Neural cell (in vitro differentiated cells): ENCODE measurements around the gene ALKBH6. TPM values are rescaled to one million over a fixed set of nuclear protein-coding genes. Genes with fewer than 3 reads are reported as not detected.

ENCODE experiments used
- H2AFZ ChIP-seq: fragments of 200-600, 300-800 bp; sonication (generic), shearing (Covaris generic); 2 replicates; pipeline ENCODE4 v1.6.0; 2014; ENCODE audit warnings: low read depth, mild to moderate bottlenecking, antibody characterized with exemption, low read length, moderate library complexity
- H3F3A ChIP-seq: fragments of 200-600 bp; shearing (Covaris generic); 2 replicates; pipeline ENCODE4 v1.6.1; 2016; ENCODE audit warnings: mild to moderate bottlenecking, moderate library complexity, mixed read lengths, antibody characterized with exemption, low read length; ENCODE audit not compliant: insufficient read depth, poor library complexity, severe bottlenecking
- H3K27ac ChIP-seq: fragments of 200-600, 300-800 bp; sonication (generic), shearing (Covaris generic); 2 replicates; pipeline ENCODE4 v1.5.1; 2014; ENCODE audit warnings: mild to moderate bottlenecking, low read length, moderate library complexity
- H3K27me3 ChIP-seq: fragments of 300-800, 200-600 bp; sonication (generic), shearing (Covaris generic); 2 replicates; pipeline ENCODE4 v1.6.0; 2014; ENCODE audit warnings: mild to moderate bottlenecking, low read depth, low read length, moderate library complexity; ENCODE audit not compliant: insufficient read depth
- H3K36me3 ChIP-seq: fragments of 300-800, 200-600 bp; sonication (generic), shearing (Covaris generic); 2 replicates; pipeline ENCODE4 v1.5.1; 2014; ENCODE audit warnings: mild to moderate bottlenecking, antibody characterized with exemption, low read length, moderate library complexity; ENCODE audit not compliant: insufficient read depth
- H3K4me2 ChIP-seq: fragments of 300-800, 200-600 bp; sonication (generic), shearing (Covaris generic); 2 replicates; pipeline ENCODE4 v1.6.0; 2014; ENCODE audit warnings: mild to moderate bottlenecking, low read length
- H3K4me3 ChIP-seq: fragments of 300-800, 200-600 bp; sonication (generic), shearing (Covaris generic); 2 replicates; pipeline ENCODE4 v1.5.1; 2014; ENCODE audit warnings: mild to moderate bottlenecking, low read length, moderate library complexity
- H3K79me2 ChIP-seq: fragments of 200-600 bp; shearing (Covaris generic); replicated peaks from 2 replicates; pipeline ENCODE4 v1.6.0; 2014; ENCODE audit warnings: mild to moderate bottlenecking, low read length, moderate library complexity; ENCODE audit not compliant: insufficient read depth
- H3K9ac ChIP-seq: fragments of 300-800, 200-600 bp; sonication (generic), shearing (Covaris generic); 2 replicates; pipeline ENCODE4 v1.6.1; 2016; ENCODE audit warnings: mild to moderate bottlenecking, low read length, mixed read lengths
- H3K9me2 ChIP-seq: fragments of 200-600 bp; shearing (Covaris generic); 2 replicates; pipeline ENCODE4 v1.6.1; 2016; ENCODE audit warnings: mild to moderate bottlenecking, low read length, mixed read lengths; ENCODE audit not compliant: insufficient read depth
- H3K9me3 ChIP-seq: fragments of 200-600, 300-800 bp; sonication (generic), shearing (Covaris generic); 2 replicates; pipeline ENCODE4 v1.6.1; 2016; ENCODE audit warnings: mild to moderate bottlenecking, mixed run types, low read length, moderate library complexity, mixed read lengths
- H4K20me1 ChIP-seq: fragments of 200-600 bp; shearing (Covaris generic); 2 replicates; pipeline ENCODE4 v1.6.1; 2016; ENCODE audit warnings: mild to moderate bottlenecking, mixed run types; ENCODE audit not compliant: insufficient read depth
- CTCF ChIP-seq: fragments of 450-650 bp; IDR thresholded peaks from 2 replicates; pipeline ENCODE4 v1.5.1; 2014; ENCODE audit warnings: antibody characterized with exemption, mild to moderate bottlenecking, moderate library complexity; ENCODE audit not compliant: poor library complexity, severe bottlenecking
- EP300 ChIP-seq: fragments of 450-650 bp; conservative IDR thresholded peaks from 2 replicates; pipeline ENCODE4 v1.6.1; 2014; ENCODE audit warnings: antibody characterized with exemption, mild to moderate bottlenecking, moderate library complexity; ENCODE audit not compliant: poor library complexity, severe bottlenecking
- EZH2 ChIP-seq: fragments of 200-600, 300-800 bp; shearing (Covaris generic), sonication (generic); IDR thresholded peaks from 2 replicates; pipeline ENCODE4 v1.6.1; 2014; ENCODE audit warnings: antibody characterized with exemption, low read length, borderline replicate concordance, mild to moderate bottlenecking; ENCODE audit not compliant: insufficient read depth, poor library complexity, severe bottlenecking
- MXI1 ChIP-seq: fragments of 450-650 bp; conservative IDR thresholded peaks from 2 replicates; pipeline ENCODE4 v1.6.1; 2014; ENCODE audit warnings: antibody characterized with exemption, mild to moderate bottlenecking; ENCODE audit not compliant: poor library complexity, severe bottlenecking
- POLR2AphosphoS5 ChIP-seq: IDR thresholded peaks from 2 replicates; pipeline ENCODE4 v1.6.1; 2012
- RAD21 ChIP-seq: fragments of 450-650 bp; conservative IDR thresholded peaks from 2 replicates; pipeline ENCODE4 v1.6.1; 2014; ENCODE audit warnings: antibody characterized with exemption, mild to moderate bottlenecking, moderate library complexity
- REST ChIP-seq: IDR thresholded peaks from 2 replicates; pipeline ENCODE4 v1.6.1; 2012; ENCODE audit warnings: borderline replicate concordance
- SMC3 ChIP-seq: fragments of 450-650 bp; conservative IDR thresholded peaks from 2 replicates; pipeline ENCODE4 v1.6.1; 2014; ENCODE audit warnings: antibody characterized with exemption, mild to moderate bottlenecking, moderate library complexity; ENCODE audit not compliant: poor library complexity
- TAF1 ChIP-seq: IDR thresholded peaks from 2 replicates; pipeline ENCODE4 v1.6.1; 2012; ENCODE audit warnings: low read depth
- polyA plus RNA-seq: library from polyadenylated mRNA; depleted of rRNA; stranded (reverse); fragments of >200 nt; gene quantifications from 2 replicates; pipeline ENCODE4 v1.2.3, GENCODE V29; 2014

Gene ALKBH6
- polyA plus RNA-seq, 1 donor from 2014 or later: 45.6 TPM

GRCh38 chr19:36009633-36010379 is 4.2 kb downstream of the ALKBH6 start:
- TF ChIP-seq TAF1 (no peak), EP300 (no peak), MXI1 (no peak), EZH2 (no peak), SMC3 (no peak), REST (no peak), RAD21 (no peak)
- Histone ChIP-seq H3K27ac (no peak overlapping the region), H3K79me2 (no peaks in the 10 kb centered on the region), H3K4me3 (peak overlapping the region; percentile 45), H3K9me3 (no peaks in the 10 kb centered on the region), H3K4me2 (no peak overlapping the region), H3K27me3 (peaks cover 7% of the 10 kb centered on the region), H3K9me2 (no peaks in the 10 kb centered on the region), H2AFZ (no peak overlapping the region), H4K20me1 (no peaks in the 10 kb centered on the region), H3K9ac (peak overlapping the region; percentile 1), H3K36me3 (no peaks in the 10 kb centered on the region), H3F3A (no peaks in the 10 kb centered on the region)

- no peaks in the 10 kb centered on the region for H3K9me3 ChIP-seq
- H3K4me3 ChIP-seq: peak overlapping the region; percentile 45
- peak overlapping the region; percentile 1 for H3K9ac ChIP-seq
- no peaks in the 10 kb centered on the region for H3F3A ChIP-seq
- no peaks in the 10 kb centered on the region for H3K79me2 ChIP-seq
- H3K4me2 ChIP-seq: no peak overlapping the region
- TF ChIP-seq CTCF (no peak), EZH2 (no peak), MXI1 (no peak), TAF1 (no peak), RAD21 (no peak), EP300 (no peak), SMC3 (no peak), POLR2AphosphoS5 (no peak), REST (no peak)
- peaks cover 7% of the 10 kb centered on the region for H3K27me3 ChIP-seq
- no peaks in the 10 kb centered on the region for H3K9me2 ChIP-seq
- H3K27ac ChIP-seq: no peak overlapping the region
- no peaks in the 10 kb centered on the region for H4K20me1 ChIP-seq
- no peak overlapping the region for H2AFZ ChIP-seq
- no peaks in the 10 kb centered on the region for H3K36me3 ChIP-seq
Measured at GRCh38 chr19:36009220-36009619, 4.8 kb downstream of the ALKBH6 start.
